Esophagus muscularis mucosa (tissue), 3 donors: ENCODE results near the gene SMIM14.
"Not testable (repeated sequence)": the region's sequence is repeated elsewhere in the genome, so short reads cannot be mapped to it uniquely, and the experiment has no call there.

Source experiments
- POLR2A ChIP-seq: fragments of 450-650 bp; IDR thresholded peaks from one replicate; pipeline ENCODE4 v1.6.1; 2017; ENCODE audit warnings: antibody characterized with exemption, moderate library complexity, mild to moderate bottlenecking, low read depth
- TF ChIP-seq, protein P1 (sequence below), 3 experiments: fragments of 200-600 bp in 2 of 3; fragments of 450-650 bp in 1 of 3; sonication (generic) in 2 of 3; IDR thresholded peaks; one replicate each; pipeline ENCODE4 v1.5.1; 2017 to 2019; ENCODE audit warnings: antibody characterized with exemption in 3 of 3, mild to moderate bottlenecking in 2 of 3, moderate library complexity in 1 of 3

DNA sequence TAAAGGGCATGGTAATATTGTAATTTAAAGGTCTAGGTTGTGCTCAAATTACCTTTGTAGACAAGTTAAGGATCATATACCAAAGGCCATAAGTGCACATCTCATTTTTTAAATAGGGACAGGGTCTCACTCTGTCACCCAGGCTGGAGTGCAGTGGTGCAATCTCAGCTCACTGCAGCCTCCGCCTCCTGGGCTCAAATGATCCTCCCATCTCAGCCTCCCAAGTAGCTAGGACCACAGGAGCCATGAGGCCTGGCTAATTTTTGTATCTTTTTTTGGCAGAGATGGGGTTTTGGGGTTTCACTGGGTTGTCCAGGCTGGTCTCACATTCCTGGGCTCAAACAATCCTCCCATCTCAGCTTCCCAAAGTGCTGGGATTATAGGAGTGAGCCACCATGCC, 124.4 kb downstream of the SMIM14 start:
- TF ChIP-seq, protein P1, sequence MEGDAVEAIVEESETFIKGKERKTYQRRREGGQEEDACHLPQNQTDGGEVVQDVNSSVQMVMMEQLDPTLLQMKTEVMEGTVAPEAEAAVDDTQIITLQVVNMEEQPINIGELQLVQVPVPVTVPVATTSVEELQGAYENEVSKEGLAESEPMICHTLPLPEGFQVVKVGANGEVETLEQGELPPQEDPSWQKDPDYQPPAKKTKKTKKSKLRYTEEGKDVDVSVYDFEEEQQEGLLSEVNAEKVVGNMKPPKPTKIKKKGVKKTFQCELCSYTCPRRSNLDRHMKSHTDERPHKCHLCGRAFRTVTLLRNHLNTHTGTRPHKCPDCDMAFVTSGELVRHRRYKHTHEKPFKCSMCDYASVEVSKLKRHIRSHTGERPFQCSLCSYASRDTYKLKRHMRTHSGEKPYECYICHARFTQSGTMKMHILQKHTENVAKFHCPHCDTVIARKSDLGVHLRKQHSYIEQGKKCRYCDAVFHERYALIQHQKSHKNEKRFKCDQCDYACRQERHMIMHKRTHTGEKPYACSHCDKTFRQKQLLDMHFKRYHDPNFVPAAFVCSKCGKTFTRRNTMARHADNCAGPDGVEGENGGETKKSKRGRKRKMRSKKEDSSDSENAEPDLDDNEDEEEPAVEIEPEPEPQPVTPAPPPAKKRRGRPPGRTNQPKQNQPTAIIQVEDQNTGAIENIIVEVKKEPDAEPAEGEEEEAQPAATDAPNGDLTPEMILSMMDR (IDR thresholded peaks at IDR 0.05), result not testable (repeated sequence)
- not testable (repeated sequence) for TF ChIP-seq POLR2A
